BJ (cell line): Measurements from ENCODE around the gene ATP13A3. TPM values are rescaled to one million over a fixed set of nuclear protein-coding genes. Genes with fewer than 3 reads are reported as not detected.

Source experiments
- CTCF ChIA-PET: fragments of 350-600 bp; formaldehyde crosslinking; extraction: SDS; loops from one replicate; lab custom pipeline; 2021; ENCODE audit warnings: antibody characterized with exemption, inconsistent platforms; lab: Yijun Ruan, JAX
- POLR2A ChIA-PET: fragments of 300-600 bp; sonication (Branson Sonifier 250); formaldehyde crosslinking; extraction: SDS; loops from one replicate; lab custom pipeline; 2021; ENCODE audit warnings: antibody characterized with exemption; lab: Charles Lee
- DNase-seq: peaks from one replicate; pipeline ENCODE4 v3.0.0-alpha.2; 2011; ENCODE audit warnings: low read depth
- H3K27me3 ChIP-seq: 2 replicates; pipeline ENCODE4 v1.6.0; 2011; ENCODE audit warnings: low read length; ENCODE audit not compliant: control insufficient read depth, insufficient read depth
- H3K36me3 ChIP-seq: 2 replicates; pipeline ENCODE4 v1.5.1; 2011; ENCODE audit warnings: low read length; ENCODE audit not compliant: control insufficient read depth, insufficient read depth
- H3K4me3 ChIP-seq: 2 replicates; pipeline ENCODE4 v1.5.1; 2011; ENCODE audit warnings: low read depth, mild to moderate bottlenecking, control low read depth, low read length
- CTCF ChIP-seq: IDR thresholded peaks from 2 replicates; pipeline ENCODE4 v1.5.1; 2011; ENCODE audit warnings: low read depth, mild to moderate bottlenecking, control low read depth, inconsistent platforms, low read length, moderate library complexity; ENCODE audit not compliant: insufficient read depth
- polyA plus RNA-seq: library from polyadenylated mRNA; depleted of rRNA; stranded (reverse); fragments of >200 nt; gene quantifications from 2 replicates; pipeline ENCODE4 v1.2.3, GENCODE V29; 2011

The ATP13A3 gene
- polyA plus RNA-seq, 1 experiment = 47.1 TPM

GRCh38 chr3:194450341-194450740 lies 36.5 kb downstream of the ATP13A3 start:
- ChIA-PET CTCF (no interaction called here), POLR2A (no interaction called here)
- no peaks in the 10 kb centered on the region for H3K27me3 ChIP-seq
- H3K36me3 ChIP-seq = peaks cover 11% of the 10 kb centered on the region
- H3K4me3 ChIP-seq = no peak overlapping the region
- no peak for DNase-seq
- no peak for TF ChIP-seq CTCF

- no peak for TF ChIP-seq CTCF
- H3K4me3 ChIP-seq = no peak overlapping the region
- ChIA-PET POLR2A (no interaction called here), CTCF (interaction anchor here (1.1 kb wide), 1 partner anchor 10 kb away, joined by 5 read pairs; no protein-coding TSS in a partner anchor)
- peaks cover 11% of the 10 kb centered on the region for H3K36me3 ChIP-seq
- DNase-seq = no peak
- no peaks in the 10 kb centered on the region for H3K27me3 ChIP-seq
These were observed 36.9 kb downstream of the ATP13A3 start for GRCh38 chr3:194449913-194450312.

- ChIA-PET POLR2A (no interaction called here), CTCF (interaction anchor here (0.6 to 0.9 kb wide), 2 partner anchors 19 to 30 kb away, joined by 3 read pairs; no protein-coding TSS in a partner anchor)
- H3K27me3 ChIP-seq = no peaks in the 10 kb centered on the region
- H3K36me3 ChIP-seq = peaks cover 11% of the 10 kb centered on the region
- TF ChIP-seq CTCF = no peak
- DNase-seq = no peak
- H3K4me3 ChIP-seq = no peak overlapping the region
These were observed 39.1 kb downstream of the ATP13A3 start for GRCh38 chr3:194447657-194448056.

GRCh38 chr3:194447161-194447560 lies 39.6 kb downstream of the ATP13A3 start:
- DNase-seq = no peak

GRCh38 chr3:194446754-194447153 lies 40.0 kb downstream of the ATP13A3 start:
- POLR2A ChIA-PET = no interaction called here
- H3K4me3 ChIP-seq = no peak overlapping the region
- no peaks in the 10 kb centered on the region for H3K27me3 ChIP-seq
- TF ChIP-seq CTCF = no peak
- no peak for DNase-seq
- CTCF ChIA-PET = interaction anchor here (1.4 kb wide), 1 partner anchor 25 kb away, joined by 6 read pairs; no protein-coding TSS in a partner anchor
- H3K36me3 ChIP-seq = peaks cover 9% of the 10 kb centered on the region

More at GRCh38 chr3:194447161-194447560, 39.6 kb downstream of the ATP13A3 start:
- H3K27me3 ChIP-seq = no peaks in the 10 kb centered on the region
- ChIA-PET POLR2A (no interaction called here), CTCF (interaction anchor here (0.6 to 0.9 kb wide), 2 partner anchors 20 to 30 kb away, joined by 3 read pairs; no protein-coding TSS in a partner anchor)
- no peak overlapping the region for H3K4me3 ChIP-seq
- no peak for TF ChIP-seq CTCF
- H3K36me3 ChIP-seq = peaks cover 11% of the 10 kb centered on the region
